Measurements from ENCODE around the gene CD101.

The CD101 gene

DNA sequence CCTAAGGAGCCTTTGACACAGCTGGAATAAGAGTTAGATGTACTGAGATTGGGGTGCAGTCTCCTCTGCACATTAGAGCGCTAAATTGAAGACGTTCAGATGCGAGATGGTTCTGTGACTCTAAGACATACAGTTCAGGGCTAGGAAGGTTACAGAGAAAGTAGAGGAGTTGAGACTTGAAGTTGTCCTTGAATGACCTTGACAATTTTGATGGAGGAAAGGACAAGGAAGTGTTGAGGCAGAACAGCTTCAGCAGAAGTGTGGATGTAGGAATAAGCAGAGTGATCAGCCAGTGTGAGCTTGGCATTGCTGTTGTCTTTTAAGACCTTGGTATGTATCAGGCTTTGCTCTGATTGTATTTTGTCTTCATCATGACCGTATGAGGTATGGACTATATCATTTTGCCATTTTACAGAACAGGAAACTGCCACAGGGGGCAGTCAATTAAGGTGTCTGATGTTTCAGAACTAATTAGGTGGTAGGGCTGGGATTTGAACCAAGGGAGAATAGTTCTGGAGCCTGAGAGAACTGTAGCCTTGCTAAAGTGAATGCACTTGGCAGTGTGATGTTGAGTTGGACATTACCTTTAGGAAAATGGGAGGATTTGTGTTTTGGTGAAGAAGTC, 67.8 kb downstream of the CD101 start:
- TF ChIP-seq, protein P1, sequence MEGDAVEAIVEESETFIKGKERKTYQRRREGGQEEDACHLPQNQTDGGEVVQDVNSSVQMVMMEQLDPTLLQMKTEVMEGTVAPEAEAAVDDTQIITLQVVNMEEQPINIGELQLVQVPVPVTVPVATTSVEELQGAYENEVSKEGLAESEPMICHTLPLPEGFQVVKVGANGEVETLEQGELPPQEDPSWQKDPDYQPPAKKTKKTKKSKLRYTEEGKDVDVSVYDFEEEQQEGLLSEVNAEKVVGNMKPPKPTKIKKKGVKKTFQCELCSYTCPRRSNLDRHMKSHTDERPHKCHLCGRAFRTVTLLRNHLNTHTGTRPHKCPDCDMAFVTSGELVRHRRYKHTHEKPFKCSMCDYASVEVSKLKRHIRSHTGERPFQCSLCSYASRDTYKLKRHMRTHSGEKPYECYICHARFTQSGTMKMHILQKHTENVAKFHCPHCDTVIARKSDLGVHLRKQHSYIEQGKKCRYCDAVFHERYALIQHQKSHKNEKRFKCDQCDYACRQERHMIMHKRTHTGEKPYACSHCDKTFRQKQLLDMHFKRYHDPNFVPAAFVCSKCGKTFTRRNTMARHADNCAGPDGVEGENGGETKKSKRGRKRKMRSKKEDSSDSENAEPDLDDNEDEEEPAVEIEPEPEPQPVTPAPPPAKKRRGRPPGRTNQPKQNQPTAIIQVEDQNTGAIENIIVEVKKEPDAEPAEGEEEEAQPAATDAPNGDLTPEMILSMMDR (IDR thresholded peaks at IDR 0.05), result no peak

DNA sequence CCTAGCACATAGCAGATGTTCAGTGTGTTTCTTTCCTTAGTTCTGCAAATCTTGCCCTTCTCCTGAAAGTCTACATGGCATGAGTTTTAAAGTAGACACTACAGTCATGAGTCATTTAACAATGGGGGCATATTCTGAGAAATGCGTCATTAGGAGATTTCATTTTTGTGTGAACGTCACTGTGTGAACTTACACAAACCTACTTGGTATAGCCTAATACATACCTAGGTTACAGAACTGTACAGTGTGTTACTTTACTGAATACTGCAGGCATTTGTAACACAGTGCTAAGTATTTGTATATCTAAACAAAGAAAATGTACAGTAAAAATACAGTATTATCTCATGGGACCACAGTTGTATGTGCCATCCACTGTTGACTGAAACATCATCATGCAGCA, 68.6 kb downstream of the CD101 start:
- TF ChIP-seq, protein P1 (IDR thresholded peaks at IDR 0.05), result no peak

DNA sequence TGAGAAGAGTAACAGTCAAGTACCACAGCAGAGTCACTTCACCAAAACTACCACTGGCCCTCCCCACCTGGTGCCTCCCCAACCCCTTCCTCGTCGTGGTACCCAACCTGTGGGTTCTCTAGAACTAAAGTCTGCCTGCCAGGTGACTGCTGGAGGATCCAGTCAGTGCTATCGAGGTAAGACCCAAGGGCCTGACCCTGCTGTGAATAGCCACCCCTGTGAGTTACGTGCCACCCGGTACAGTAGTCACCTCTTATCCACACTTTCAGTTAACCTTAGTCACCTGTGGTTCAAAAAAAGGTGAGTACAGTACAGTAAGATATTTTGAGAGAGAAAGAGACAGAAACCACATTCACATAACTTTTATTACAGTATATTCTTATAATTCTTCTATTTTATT, 75.1 kb downstream of the CD101 start:
- TF ChIP-seq, protein P1 (IDR thresholded peaks at IDR 0.05), result no peak

DNA sequence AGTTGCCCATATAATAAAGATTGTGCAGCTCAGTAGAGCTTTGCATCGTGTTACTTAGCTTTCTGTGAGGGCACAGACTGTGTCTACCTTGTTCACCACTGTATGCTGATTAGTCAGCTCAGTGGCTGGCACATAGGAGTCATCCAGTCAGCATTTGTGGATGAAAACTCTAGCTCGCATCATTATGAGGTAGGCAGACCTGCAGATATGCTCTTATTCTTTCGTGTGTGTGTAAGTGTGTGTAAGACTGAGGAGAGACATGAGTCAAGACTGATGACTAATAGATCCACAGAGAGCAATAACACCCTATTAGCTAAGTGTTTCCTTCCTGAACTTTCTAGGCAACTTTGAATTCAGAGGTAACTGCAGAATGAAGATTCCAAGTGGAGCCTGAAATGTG, 75.7 kb downstream of the CD101 start:
- TF ChIP-seq, protein P1 (IDR thresholded peaks at IDR 0.05), result no peak

DNA sequence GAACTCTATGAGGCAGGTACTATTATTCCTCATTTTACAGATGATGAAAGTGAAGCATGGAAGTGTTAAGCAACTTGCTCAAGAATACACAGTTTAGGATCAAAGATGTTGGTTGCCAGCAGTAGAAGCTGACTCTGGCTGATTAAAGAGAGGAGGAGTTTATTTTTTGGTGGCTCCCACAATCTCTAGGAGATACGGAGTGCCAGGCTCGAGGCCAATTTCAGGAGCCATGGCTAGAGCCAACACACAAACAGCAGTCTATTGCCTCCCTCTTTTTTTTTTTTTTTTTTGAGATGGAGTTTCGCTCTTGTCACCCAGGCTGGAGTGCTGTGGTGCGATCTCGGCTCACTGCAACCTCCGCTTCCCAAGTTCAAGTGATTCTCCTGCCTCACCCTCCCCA, 78.2 kb downstream of the CD101 start:
- TF ChIP-seq, protein P1 (IDR thresholded peaks at IDR 0.05), result no peak

DNA sequence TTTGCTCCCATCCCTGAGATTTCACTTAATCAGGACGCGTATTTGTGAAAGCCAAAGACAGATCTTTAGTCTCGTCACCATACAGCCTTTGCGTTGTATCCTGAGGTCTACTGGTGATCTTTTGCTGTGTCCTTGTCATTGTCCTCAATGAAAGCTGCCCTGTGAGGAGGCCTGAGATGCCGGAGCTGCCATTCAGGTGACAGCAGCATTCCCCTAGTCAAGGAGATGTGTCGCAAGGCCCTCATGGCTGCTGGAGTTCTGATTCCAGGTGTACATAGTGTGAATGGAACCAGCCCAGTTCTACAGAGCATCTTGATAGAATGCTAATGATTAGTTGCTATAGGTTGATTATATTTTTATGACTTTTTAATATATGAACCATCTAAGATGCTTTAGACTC, 82.7 kb downstream of the CD101 start:
- TF ChIP-seq, protein P1 (IDR thresholded peaks at IDR 0.05), result no peak

Measured in LNCAP (cell line).